Suprapubic skin (tissue), 3 donors: ENCODE measurements around the gene DGKB.

Source experiments
- EP300 ChIP-seq: sonication (generic); formaldehyde crosslinking; IDR thresholded peaks from one replicate; pipeline ENCODE4 v1.6.1; 2017; ENCODE audit warnings: antibody characterized with exemption
- POLR2A ChIP-seq, 2 donors: fragments of 450-650 bp; IDR thresholded peaks; one replicate each; pipeline ENCODE4 v1.6.1; 2017; ENCODE audit warnings: antibody characterized with exemption in 2 of 2, mild to moderate bottlenecking in 2 of 2, moderate library complexity in 2 of 2
- TF ChIP-seq, protein P1 (sequence below), 2 donors: fragments of 200-600 bp in 1 of 2; fragments of 450-650 bp in 1 of 2; sonication (generic) in 1 of 2; IDR thresholded peaks; one replicate each; pipeline ENCODE4 v1.5.1; 2016 to 2019; ENCODE audit warnings: antibody characterized with exemption in 2 of 2, mild to moderate bottlenecking in 1 of 2, moderate library complexity in 1 of 2

DNA sequence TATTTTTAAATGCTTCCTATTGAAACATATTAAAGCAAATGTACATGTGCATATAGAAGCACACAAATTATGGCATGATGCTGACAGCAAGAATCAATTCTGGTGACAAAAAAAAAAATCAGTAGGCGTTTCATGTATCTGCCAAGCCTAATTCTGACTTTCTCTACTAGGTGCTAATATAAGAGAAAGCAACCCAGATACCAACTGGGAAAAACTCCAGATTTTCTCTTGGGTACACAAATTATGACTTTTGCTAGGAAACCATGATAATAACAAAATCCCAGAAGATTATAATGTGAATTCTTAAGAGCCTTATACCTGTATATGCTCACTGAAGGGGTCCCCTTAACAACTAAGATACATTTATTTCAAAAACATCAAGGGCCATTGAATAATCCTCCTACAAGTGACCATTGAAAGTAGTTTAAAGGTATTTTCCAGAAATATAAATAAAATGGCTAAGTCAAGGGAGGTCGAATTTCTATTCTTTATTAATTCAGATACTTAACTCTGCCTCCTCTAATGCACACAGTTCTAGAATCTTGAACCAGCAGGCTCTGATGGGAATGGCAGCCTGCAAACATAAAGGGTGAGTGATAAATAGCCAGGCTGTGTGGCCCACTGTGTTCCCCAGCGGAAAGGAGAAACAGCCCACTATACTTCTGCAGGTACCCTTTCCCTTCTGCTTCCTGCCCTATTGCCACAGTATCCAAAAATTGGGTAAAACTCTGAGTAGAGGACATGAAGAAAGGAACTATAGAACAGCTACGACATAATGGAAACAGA lies 84.5 kb downstream of the DGKB start:
- TF ChIP-seq, protein P1, sequence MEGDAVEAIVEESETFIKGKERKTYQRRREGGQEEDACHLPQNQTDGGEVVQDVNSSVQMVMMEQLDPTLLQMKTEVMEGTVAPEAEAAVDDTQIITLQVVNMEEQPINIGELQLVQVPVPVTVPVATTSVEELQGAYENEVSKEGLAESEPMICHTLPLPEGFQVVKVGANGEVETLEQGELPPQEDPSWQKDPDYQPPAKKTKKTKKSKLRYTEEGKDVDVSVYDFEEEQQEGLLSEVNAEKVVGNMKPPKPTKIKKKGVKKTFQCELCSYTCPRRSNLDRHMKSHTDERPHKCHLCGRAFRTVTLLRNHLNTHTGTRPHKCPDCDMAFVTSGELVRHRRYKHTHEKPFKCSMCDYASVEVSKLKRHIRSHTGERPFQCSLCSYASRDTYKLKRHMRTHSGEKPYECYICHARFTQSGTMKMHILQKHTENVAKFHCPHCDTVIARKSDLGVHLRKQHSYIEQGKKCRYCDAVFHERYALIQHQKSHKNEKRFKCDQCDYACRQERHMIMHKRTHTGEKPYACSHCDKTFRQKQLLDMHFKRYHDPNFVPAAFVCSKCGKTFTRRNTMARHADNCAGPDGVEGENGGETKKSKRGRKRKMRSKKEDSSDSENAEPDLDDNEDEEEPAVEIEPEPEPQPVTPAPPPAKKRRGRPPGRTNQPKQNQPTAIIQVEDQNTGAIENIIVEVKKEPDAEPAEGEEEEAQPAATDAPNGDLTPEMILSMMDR (IDR thresholded peaks at IDR 0.05), result no peak
- TF ChIP-seq POLR2A (IDR thresholded peaks at IDR 0.05), result no peak
- no peak for TF ChIP-seq EP300
